Measurements from ENCODE around the gene MOCOS. TPM values are rescaled to one million over a fixed set of nuclear protein-coding genes. Genes with fewer than 3 reads are reported as not detected.

The MOCOS gene
- total and polyA plus RNA-seq, 2 of the 13 experiments (the other 11 are each of a cell fraction or from before 2014, with no cell fraction given): 7.7 to 15.4 TPM

DNA sequence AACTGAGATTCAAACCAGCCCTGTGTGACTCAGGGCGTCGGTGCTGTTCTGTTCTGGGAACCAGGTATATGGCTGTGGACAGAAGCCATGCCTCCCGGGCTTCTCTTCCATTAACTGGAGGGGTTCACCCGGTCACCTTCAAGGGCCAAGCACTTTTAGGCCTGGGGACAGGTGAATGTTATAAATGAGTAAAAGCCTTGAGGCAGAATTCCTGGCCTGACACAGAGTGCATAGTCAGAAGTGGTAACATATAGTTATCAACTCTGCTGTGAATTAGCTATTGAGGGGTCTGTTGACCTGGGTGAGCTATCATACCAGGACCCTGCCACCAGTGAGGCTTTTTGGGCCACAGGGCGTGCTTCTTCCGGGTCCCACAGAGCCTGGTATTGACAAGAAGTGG, 112.9 kb downstream of the MOCOS start (continued):
- TF ChIP-seq, protein P1, sequence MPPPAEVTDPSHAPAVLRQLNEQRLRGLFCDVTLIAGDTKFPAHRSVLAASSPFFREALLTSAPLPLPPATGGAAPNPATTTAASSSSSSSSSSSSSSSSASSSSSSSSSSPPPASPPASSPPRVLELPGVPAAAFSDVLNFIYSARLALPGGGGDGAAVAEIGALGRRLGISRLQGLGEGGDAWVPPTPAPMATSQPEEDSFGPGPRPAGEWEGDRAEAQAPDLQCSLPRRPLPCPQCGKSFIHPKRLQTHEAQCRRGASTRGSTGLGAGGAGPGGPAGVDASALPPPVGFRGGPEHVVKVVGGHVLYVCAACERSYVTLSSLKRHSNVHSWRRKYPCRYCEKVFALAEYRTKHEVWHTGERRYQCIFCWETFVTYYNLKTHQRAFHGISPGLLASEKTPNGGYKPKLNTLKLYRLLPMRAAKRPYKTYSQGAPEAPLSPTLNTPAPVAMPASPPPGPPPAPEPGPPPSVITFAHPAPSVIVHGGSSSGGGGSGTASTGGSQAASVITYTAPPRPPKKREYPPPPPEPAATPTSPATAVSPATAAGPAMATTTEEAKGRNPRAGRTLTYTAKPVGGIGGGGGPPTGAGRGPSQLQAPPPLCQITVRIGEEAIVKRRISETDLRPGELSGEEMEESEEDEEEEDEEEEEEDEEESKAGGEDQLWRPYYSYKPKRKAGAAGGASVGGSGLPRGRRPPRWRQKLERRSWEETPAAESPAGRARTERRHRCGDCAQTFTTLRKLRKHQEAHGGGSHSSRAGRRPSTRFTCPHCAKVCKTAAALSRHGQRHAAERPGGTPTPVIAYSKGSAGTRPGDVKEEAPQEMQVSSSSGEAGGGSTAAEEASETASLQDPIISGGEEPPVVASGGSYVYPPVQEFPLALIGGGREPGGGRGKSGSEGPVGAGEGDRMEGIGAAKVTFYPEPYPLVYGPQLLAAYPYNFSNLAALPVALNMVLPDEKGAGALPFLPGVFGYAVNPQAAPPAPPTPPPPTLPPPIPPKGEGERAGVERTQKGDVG (CRISPR knock-in tag; IDR thresholded peaks at IDR 0.05; ENCODE audit: borderline replicate concordance): no peak
- no peak for TF ChIP-seq ZNF703 (CRISPR knock-in tag; IDR thresholded peaks at IDR 0.05; ENCODE audit: borderline replicate concordance)
- TF ChIP-seq IRF2 (CRISPR knock-in tag; IDR thresholded peaks at IDR 0.05): no peak
- no peak for TF ChIP-seq AHR (CRISPR knock-in tag; IDR thresholded peaks at IDR 0.05)
- TF ChIP-seq MIER3 (CRISPR knock-in tag; IDR thresholded peaks at IDR 0.05; ENCODE audit: borderline replicate concordance): no peak
- TF ChIP-seq SNAPC2 (CRISPR knock-in tag; IDR thresholded peaks at IDR 0.05): no peak

DNA sequence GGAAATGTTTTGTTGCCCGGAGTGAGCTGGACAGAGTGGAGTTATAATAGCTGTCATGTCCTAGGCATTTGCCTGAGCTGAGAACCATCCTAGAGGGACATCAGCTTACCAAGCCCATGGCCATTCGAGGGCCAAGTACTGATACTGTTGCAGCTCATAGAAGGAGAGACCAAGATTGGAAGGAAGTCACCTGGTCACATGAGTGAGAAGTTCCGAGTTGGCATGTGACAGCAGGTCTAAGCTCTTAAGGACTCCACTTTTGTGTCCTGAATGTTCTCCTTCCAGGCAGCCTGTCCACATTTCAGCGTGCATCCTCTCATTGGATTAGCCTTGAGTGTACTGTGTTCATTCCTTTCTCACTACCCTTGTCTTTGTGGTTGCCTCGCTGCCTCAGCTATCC, 114.6 kb downstream of the MOCOS start:
- in situ Hi-C loops (cut with HindIII; ENCODE audit: extremely low pct_ligation_motif_present, low pct_unique_long_range_greater_than_20kb): no loop called here
- FAIRE-seq (no peak), ATAC-seq (no peak), DNase-seq (ENCODE audit: low spot score) (no peak)
- no peaks in the 10 kb centered on the region for H3K36me3 ChIP-seq (replicated peaks in 1 of 2; ENCODE audit: control insufficient read depth in 1 of 2, insufficient read depth in 2 of 2, low read length in 2 of 2)
- H3K4me1 ChIP-seq (ENCODE audit: insufficient read depth, low read length): 0 out of 2 replicates have a peak, but pooled peaks cover 2% of the 10 kb centered on the region
- no peak overlapping the region for H3K27ac ChIP-seq (ENCODE audit: extremely low read length, insufficient read depth, low read length)
- H2AFZ ChIP-seq (ENCODE audit: low read length): no peak overlapping the region
- no peaks in the 10 kb centered on the region for H3K79me2 ChIP-seq (ENCODE audit: insufficient read depth, low read length)
- no peak overlapping the region for H3K4me3 ChIP-seq (replicated peaks in 1 of 3; ENCODE audit: insufficient read depth in 1 of 3, low read depth in 2 of 3, low read length in 3 of 3)
- no peaks in the 10 kb centered on the region for H3K9me3 ChIP-seq (ENCODE audit: low read length)
- no TSS peak for BruUV-seq (replicated peaks)
- 0% methylated on average over 5 of the region's 5 CpGs for WGBS (ENCODE audit: low lambda C conversion rate)
- H3K9ac ChIP-seq (ENCODE audit: insufficient read depth, low read depth, low read length): no peak overlapping the region
- H4K20me1 ChIP-seq (ENCODE audit: insufficient read depth, low read length): no peaks in the 10 kb centered on the region
- ChIA-PET POLR2A (no interaction called here), CTCF (ENCODE audit: low intra/inter-chr PET ratio, low total read pairs) (no interaction called here)
- H3K27me3 ChIP-seq (ENCODE audit: control insufficient read depth in 1 of 2, insufficient read depth in 2 of 2, low read length in 2 of 2): peaks cover 0 to 31% of the 10 kb centered on the region in 2 experiments; a peak in 4 of 5 replicates
- intact Hi-C loops (cut with micrococcal nuclease; ENCODE audit: unreplicated experiment): no loop called here
- H3K4me2 ChIP-seq (ENCODE audit: low read depth, low read length): no peak overlapping the region
- TF ChIP-seq MIER3 (CRISPR knock-in tag; IDR thresholded peaks at IDR 0.05; ENCODE audit: borderline replicate concordance) (no peak), ZNF33A (CRISPR knock-in tag; IDR thresholded peaks at IDR 0.05; ENCODE audit: borderline replicate concordance) (no peak), ZNF557 (CRISPR knock-in tag; IDR thresholded peaks at IDR 0.05) (no peak), ELF1 (CRISPR knock-in tag; IDR thresholded peaks at IDR 0.05) (no peak)
- TF ChIP-seq, protein P2, sequence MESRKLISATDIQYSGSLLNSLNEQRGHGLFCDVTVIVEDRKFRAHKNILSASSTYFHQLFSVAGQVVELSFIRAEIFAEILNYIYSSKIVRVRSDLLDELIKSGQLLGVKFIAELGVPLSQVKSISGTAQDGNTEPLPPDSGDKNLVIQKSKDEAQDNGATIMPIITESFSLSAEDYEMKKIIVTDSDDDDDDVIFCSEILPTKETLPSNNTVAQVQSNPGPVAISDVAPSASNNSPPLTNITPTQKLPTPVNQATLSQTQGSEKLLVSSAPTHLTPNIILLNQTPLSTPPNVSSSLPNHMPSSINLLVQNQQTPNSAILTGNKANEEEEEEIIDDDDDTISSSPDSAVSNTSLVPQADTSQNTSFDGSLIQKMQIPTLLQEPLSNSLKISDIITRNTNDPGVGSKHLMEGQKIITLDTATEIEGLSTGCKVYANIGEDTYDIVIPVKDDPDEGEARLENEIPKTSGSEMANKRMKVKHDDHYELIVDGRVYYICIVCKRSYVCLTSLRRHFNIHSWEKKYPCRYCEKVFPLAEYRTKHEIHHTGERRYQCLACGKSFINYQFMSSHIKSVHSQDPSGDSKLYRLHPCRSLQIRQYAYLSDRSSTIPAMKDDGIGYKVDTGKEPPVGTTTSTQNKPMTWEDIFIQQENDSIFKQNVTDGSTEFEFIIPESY (CRISPR knock-in tag; IDR thresholded peaks at IDR 0.05): no peak
